HT-29 (cell line): Measurements from ENCODE around the gene GRAMD1B. TPM values are rescaled to one million over a fixed set of nuclear protein-coding genes. Genes with fewer than 3 reads are reported as not detected.

Experiments used
- DNase-seq: peaks from one replicate; pipeline ENCODE4 v3.0.0-alpha.2; 2015; ENCODE audit warnings: low spot score
- total RNA-seq: library from RNA; depleted of rRNA; stranded (reverse); fragments of >200 nt; shearing (Covaris generic); gene quantifications from 2 replicates; pipeline ENCODE4 v1.2.3, GENCODE V29; 2014; rRNA removed

GRAMD1B gene
- 83.4 and 92.4 TPM in 2 replicates for total RNA-seq

- no peak for DNase-seq
Observed at GRCh38 chr11:123429913-123430720, at the start of gene GRAMD1B. Gene GRAMD1B (plus strand): TSS chr11:123430269. CDS start chr11:123430793, 524 bp downstream.

DNA sequence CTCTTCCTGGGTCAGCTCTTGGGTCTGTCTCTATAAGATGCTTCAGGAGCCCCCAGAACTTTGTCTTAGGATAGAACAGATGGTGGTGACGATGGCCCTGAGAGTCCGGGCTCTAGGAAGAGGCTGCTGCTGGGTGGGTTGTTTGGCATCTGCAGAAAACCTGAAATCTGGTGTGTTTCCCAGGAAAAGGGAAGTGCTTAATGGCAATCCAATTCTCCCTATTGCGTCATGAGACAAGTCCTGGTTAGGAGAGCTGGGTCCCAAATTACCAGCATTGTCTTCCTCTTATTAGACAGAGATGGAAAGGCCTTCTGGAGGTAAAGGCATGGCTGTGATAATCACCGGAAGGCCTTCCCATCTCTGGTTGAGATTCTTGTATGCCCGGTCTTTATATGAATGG lies 48.9 kb upstream of the GRAMD1B start:
- DNase-seq: no peak

DNA sequence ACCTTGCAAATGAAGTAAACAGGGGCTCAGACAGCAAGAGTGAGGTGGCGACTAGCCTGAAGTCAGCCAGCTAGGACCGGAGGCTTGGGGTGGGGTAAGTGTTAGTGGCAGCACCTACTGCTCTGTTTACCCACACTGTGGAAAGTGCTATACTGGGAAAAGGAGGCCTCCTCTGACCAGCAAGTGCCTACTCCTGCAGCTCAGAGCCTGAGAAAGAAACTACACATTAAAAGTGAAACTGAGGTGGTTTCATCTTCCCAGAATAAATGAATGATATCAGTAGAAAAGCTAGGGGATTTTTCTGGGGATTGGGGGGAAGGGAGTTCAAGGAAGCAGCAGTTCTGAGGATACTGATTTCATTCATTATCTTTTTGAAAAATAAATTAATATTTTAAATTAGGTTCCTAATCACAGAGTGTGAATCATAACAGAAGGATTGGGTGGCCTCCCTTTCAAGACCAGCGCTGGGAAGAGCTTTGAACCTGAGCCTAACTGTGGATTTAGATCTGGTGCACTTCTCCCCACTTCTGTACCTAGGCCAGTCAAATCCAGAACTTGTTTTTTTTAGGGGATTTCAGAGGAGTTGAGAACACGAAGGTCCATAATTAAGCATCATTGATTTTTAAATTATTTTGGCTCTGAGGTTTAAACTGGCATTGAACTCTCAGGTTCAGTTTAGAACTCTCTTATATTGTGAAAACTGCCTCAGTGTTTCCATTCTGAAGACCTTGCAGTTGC lies 48.1 kb upstream of the GRAMD1B start:
- no peak for DNase-seq

DNA sequence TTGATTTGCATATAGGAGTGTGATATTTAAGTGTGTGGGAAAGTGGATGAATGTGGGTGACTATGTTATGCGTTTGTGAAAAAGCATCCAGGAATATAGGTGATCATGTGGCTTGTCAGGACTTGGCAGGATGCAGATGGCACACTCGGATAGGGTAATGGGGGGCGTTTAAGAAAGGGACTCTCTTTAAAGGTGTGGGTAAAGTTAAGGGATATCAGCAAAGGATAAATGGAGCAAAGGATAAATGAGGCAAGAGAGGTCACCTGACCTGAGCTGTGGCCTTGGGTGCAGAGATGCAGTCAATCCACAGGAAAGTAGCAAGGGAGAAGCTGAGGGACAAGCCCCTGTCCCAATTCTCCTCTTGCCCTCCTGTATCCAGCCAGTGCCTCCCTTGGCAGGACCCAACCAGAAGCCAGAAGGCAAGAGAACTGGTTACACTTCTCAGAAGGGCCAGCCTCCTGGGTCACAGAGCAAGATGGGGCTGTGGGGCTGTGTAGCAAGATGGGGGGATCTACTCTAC lies 47.5 kb upstream of the GRAMD1B start:
- DNase-seq: no peak

DNA sequence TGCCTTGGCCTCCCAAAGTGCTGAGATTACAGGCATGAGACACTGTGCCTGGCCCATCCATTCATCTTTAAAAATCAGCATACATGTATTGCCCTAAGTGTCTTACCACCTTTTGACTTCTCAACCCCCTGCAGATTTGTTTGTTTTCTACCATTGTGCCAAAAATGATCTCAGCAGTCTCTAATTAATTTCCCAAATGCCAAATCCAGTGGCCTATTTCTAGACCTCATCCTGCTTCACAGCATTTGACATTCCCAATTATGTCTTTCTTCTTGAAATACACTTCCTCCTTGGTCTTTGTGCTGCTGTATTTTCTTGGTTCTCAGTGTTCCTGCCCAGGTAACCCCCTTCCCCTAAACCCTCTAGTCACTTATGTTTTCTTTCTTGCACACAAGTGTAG lies 46.0 kb upstream of the GRAMD1B start:
- DNase-seq: no peak

- DNase-seq: no peak
Observed at GRCh38 chr11:123386796-123387510, 43.1 kb upstream of the GRAMD1B start.

DNA sequence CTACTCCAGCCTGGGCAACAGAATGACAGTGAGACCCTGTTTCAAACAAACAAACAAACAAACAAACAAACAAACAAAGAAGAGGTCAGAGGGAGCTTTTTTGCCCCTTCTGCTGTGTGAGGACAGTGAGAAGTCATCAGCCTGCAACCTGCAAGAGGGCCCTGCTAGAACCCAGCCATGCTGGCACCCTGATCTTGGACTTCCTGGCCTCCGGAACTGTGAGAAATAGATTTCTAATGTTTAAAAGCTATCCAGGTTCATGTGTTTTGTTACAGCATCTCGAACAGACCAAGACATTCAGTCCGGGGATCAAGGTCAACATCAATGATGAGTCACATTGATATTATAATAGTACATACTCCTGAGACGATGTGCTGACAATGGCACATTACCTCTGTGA lies 41.4 kb upstream of the GRAMD1B start:
- no peak for DNase-seq

- DNase-seq: no peak
Observed at GRCh38 chr11:123390146-123390545, 39.9 kb upstream of the GRAMD1B start.

DNA sequence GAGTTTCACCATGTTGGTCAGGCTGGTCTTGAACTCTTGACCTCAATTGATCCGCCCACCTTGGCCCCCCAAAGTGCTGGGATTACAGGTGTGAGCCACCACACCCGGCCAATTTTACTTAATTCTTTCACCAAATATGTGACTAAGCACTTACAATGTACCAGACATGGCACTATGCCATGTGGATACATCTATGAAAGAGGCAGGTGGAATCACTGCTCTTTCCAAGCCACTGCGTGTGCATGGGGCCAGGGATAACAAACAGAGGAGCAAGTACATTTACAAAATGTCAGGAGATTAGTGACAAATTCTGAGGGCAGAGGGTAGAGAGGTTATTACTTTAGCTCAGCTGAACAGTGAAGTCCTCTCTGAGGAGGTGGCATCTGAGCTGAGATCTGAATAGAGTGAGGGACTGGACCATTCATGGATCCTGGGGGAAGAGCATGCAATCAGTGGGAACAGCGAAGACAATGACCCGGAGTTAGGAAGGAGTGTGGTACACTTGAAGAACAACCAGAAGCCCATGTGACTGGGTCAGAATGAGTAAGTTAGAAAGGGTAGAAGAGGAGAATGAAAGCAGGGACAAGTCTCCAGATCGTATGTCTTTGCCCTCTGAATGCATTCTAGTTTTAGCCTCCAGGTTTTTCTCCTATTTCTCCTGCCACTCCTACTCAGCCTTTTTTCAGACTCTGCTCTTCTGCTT lies 38.3 kb upstream of the GRAMD1B start:
- no peak for DNase-seq

DNA sequence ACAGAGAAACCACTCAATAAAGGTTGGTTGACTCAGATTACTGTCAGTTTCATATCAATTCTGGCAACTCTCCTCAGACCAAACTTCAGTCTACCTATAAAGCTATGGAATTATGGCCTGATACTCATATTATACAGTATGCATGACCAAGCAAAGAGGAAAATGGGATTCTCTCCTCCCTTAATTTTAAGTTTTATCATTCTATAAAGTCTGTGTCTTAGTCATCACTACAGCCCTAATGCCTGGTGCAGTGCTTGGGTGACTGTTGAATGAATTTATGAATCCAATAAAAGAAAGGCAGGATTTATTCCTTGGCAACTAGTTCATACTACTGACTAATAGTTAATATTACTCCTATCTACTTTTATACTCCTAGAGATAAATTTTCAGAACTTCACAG lies 37.6 kb upstream of the GRAMD1B start:
- no peak for DNase-seq

DNA sequence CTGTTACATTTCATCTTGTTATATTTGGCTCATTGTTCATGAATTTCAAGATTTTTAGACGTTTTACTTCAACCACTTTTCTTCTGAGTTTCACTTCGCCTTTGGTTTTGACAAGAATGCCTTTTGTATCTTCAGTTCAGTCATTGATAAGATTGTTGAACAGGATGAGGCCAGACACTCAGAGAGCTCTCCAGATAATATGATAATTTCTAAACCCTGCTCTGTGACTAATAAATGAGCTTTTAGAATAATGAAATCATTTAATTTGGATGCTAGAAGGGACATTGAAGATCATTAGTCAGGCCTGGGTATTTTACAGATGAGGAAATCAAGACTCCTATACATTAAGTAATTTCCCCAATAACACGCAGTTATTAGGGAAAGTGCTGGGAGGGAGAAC lies 37.2 kb upstream of the GRAMD1B start:
- no peak for DNase-seq

DNA sequence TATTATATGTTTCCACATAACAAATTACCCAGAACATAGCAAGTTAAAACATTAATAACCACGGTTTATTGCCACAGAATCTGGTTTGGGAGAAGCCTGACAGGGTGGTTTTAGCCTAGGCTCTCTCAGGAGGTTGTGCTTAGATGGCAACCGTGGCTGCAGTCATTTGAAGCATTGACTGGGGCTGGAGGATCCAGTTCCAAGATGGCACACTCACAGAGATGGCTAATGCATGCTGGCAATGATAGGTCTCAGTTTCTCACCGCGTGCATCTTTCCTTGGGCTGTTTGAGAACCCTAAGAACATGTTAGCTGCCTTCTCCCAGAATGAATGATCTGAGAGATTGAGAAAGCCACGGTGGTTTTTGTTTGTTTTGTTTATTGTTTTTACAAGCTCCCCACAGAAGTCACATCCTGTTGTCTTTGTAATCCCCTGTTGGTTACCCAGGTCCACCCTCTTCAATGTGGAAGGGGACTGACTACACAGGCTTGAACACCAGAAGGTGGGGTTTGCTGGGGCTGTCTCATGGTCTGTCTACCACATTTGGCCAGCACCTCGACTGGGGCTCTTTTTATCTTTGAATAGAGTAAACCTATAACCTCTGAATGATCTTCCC lies 36.6 kb upstream of the GRAMD1B start:
- no peak for DNase-seq

DNA sequence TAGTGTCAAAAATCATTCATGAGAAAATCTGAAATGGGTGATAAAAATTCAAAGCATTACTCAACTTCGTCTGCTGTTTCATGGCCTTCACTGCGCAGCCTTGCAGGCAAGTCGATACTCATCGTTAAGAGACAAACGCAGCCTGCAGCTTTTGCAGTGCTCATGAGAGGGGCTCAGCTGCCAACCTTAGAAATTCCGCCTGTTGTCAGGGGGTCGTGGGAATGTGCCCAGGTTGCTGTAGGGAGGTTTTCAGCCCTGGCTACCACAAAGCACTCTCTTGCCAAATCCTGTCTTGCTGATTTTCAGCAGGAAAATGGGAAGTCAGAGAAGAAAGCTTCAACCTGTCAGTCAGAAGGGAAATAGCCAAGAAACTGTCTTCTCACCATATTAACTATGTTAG lies 25.4 kb upstream of the GRAMD1B start:
- no peak for DNase-seq

- no peak for DNase-seq
Observed at GRCh38 chr11:123405123-123405592, 24.9 kb upstream of the GRAMD1B start.

DNA sequence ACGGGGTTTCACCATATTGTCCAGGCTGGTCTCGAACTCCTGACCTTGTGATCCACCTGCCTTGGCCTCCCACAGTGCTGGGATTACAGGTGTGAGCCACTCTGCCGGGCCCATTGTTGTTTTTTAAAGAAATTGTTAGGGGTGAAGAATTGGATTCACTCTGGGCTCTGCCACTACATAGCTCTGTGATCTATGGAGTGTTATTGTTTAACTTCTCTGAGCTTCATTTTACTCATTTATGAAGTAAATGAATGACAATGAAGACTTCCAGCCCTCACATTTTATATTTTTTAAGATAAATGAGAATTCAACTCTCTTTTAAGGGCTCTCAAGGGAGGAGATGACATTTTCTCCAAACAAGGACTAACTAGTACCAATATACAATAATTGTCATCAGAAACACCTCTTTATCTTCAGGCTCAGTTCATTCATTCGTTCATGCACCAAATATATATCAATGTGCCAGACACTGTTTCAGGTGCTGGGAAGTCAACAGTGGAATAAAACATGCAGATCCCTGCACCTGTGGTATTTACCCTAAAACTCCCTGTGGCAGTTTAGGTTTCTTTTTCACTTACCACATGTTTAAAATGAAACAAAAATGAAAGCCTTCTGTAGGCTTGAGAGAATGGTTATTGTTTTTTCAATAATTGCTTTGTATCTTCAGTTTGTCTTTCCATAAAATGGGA lies 23.5 kb upstream of the GRAMD1B start:
- DNase-seq: no peak

- peak; percentile 85 for DNase-seq
Observed at GRCh38 chr11:123407130-123407995, 22.7 kb upstream of the GRAMD1B start.

GRCh38 chr11:123407996-123408597 lies 22.0 kb upstream of the GRAMD1B start:
- DNase-seq: no peak

DNA sequence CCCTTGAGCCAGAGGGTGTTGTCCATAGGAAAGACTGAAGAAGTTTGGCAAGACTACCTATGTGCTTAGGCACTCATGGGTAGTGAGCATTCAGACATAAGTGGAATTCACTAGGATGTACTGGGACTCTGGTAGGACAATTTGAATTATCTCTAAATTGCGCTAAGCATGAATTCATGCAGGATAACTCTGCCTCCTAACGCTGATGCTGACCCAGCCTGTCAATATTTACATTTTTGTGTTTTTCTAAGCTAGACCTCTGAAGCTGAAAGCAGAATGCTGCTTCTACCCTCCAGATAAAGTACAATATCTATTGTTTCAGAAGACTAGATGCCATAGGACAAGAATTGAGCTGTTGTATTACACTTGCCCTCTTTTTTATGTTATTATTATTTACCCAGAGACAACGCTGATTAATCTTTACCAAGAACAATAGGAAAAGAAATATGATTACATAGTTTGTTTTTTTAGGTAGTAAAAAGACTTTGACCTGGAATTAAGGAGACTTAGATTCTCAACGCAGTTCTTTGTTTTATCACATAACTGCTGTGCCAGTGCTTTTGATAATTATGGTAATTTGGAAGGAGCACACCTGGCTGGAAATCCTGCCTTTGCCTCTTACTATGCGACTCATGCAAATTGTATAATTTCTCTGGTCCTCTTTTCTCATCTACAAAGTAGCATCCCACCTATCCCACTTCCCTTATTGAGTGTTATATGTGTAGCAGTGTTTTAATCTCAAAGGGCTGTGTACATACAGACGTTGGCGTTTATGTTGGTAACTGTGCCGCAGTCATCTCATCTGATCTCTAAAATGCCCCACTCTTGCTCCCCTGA lies 21.2 kb upstream of the GRAMD1B start:
- no peak for DNase-seq
